ENCODE results near the gene CIITA. TPM values are rescaled to one million over a fixed set of nuclear protein-coding genes. Genes with fewer than 3 reads are reported as not detected.

Gene CIITA
- total and polyA plus RNA-seq, 9 donors, result 0.98 to 3.7 (median 1.5) TPM

- no peaks in the 10 kb centered on the region for H3K27me3 ChIP-seq (ENCODE audit: control insufficient read depth, insufficient read depth, low read length)
- H3K4me1 ChIP-seq (ENCODE audit: control insufficient read depth, insufficient read depth, low read length), result peaks cover 41% of the 10 kb centered on the region
- no peak overlapping the region for H3K27ac ChIP-seq (ENCODE audit: low read length)
- peaks cover 59% of the 10 kb centered on the region for H3K36me3 ChIP-seq (ENCODE audit: control insufficient read depth, insufficient read depth, low read length)
- no peak overlapping the region for H3K4me3 ChIP-seq (ENCODE audit: low read length)
- H3K9me3 ChIP-seq (replicated peaks; ENCODE audit: control insufficient read depth, low read depth, low read length), result no peaks in the 10 kb centered on the region
- 93% methylated on average over 3 of the region's 13 CpGs for WGBS (ENCODE audit: insufficient coverage)
- no peak for DNase-seq
Observed at GRCh38 chr16:10934325-10935107, 57.5 kb downstream of the CIITA start.

- no peak for DNase-seq
- peaks cover 50% of the 10 kb centered on the region for H3K4me1 ChIP-seq (ENCODE audit: control insufficient read depth, insufficient read depth, low read length)
- H3K36me3 ChIP-seq (ENCODE audit: control insufficient read depth, insufficient read depth, low read length), result peaks cover 54% of the 10 kb centered on the region
- 61% methylated on average over 3 of the region's 7 CpGs for WGBS (ENCODE audit: insufficient coverage)
- no peak overlapping the region for H3K4me3 ChIP-seq (ENCODE audit: low read length)
- H3K27me3 ChIP-seq (ENCODE audit: control insufficient read depth, insufficient read depth, low read length), result no peaks in the 10 kb centered on the region
- H3K27ac ChIP-seq (ENCODE audit: low read length), result no peak overlapping the region
- no peaks in the 10 kb centered on the region for H3K9me3 ChIP-seq (replicated peaks; ENCODE audit: control insufficient read depth, low read depth, low read length)
Observed at GRCh38 chr16:10935226-10935915, 58.4 kb downstream of the CIITA start.

- H3K27ac ChIP-seq (ENCODE audit: low read length), result no peak overlapping the region
- H3K36me3 ChIP-seq (ENCODE audit: control insufficient read depth, insufficient read depth, low read length), result peaks cover 53% of the 10 kb centered on the region
- no peak overlapping the region for H3K4me3 ChIP-seq (ENCODE audit: low read length)
- no peaks in the 10 kb centered on the region for H3K9me3 ChIP-seq (replicated peaks; ENCODE audit: control insufficient read depth, low read depth, low read length)
- 100% methylated on average over 2 of the region's 8 CpGs for WGBS (ENCODE audit: insufficient coverage)
- peaks cover 60% of the 10 kb centered on the region for H3K4me1 ChIP-seq (ENCODE audit: control insufficient read depth, insufficient read depth, low read length)
- no peaks in the 10 kb centered on the region for H3K27me3 ChIP-seq (ENCODE audit: control insufficient read depth, insufficient read depth, low read length)
- no peak for DNase-seq
Observed at GRCh38 chr16:10936272-10936984, 59.4 kb downstream of the CIITA start.

- Histone ChIP-seq H3K27ac (ENCODE audit: low read length) (no peak overlapping the region), H3K9me3 (replicated peaks; ENCODE audit: control insufficient read depth, low read depth, low read length) (no peaks in the 10 kb centered on the region), H3K4me1 (ENCODE audit: control insufficient read depth, insufficient read depth, low read length) (peaks cover 61% of the 10 kb centered on the region), H3K4me3 (ENCODE audit: low read length) (no peak overlapping the region), H3K27me3 (ENCODE audit: control insufficient read depth, insufficient read depth, low read length) (no peaks in the 10 kb centered on the region), H3K36me3 (ENCODE audit: control insufficient read depth, insufficient read depth, low read length) (peaks cover 47% of the 10 kb centered on the region)
- DNase-seq, result no peak
- 67% methylated on average over 9 of the region's 11 CpGs for WGBS (ENCODE audit: insufficient coverage)
Observed at GRCh38 chr16:10937068-10937859, 60.3 kb downstream of the CIITA start.

- peaks cover 39% of the 10 kb centered on the region for H3K36me3 ChIP-seq (ENCODE audit: control insufficient read depth, insufficient read depth, low read length)
- H3K4me1 ChIP-seq (ENCODE audit: control insufficient read depth, insufficient read depth, low read length), result peaks cover 66% of the 10 kb centered on the region
- H3K27ac ChIP-seq (ENCODE audit: low read length), result no peak overlapping the region
- H3K27me3 ChIP-seq (ENCODE audit: control insufficient read depth, insufficient read depth, low read length), result no peaks in the 10 kb centered on the region
- WGBS (ENCODE audit: insufficient coverage), result 48% methylated on average over 2 of the region's 7 CpGs
- no peak for DNase-seq
- H3K9me3 ChIP-seq (replicated peaks; ENCODE audit: control insufficient read depth, low read depth, low read length), result no peaks in the 10 kb centered on the region
- H3K4me3 ChIP-seq (ENCODE audit: low read length), result no peak overlapping the region
Observed at GRCh38 chr16:10938321-10938720, 61.3 kb downstream of the CIITA start.

- H3K36me3 ChIP-seq (ENCODE audit: control insufficient read depth, insufficient read depth, low read length), result peaks cover 33% of the 10 kb centered on the region
- no peak overlapping the region for H3K4me3 ChIP-seq (ENCODE audit: low read length)
- no peaks in the 10 kb centered on the region for H3K27me3 ChIP-seq (ENCODE audit: control insufficient read depth, insufficient read depth, low read length)
- 89% methylated on average over 1 of the region's 7 CpGs for WGBS (ENCODE audit: insufficient coverage)
- H3K4me1 ChIP-seq (ENCODE audit: control insufficient read depth, insufficient read depth, low read length), result peaks cover 66% of the 10 kb centered on the region
- peak overlapping the region; percentile 13 for H3K27ac ChIP-seq (ENCODE audit: low read length)
- H3K9me3 ChIP-seq (replicated peaks; ENCODE audit: control insufficient read depth, low read depth, low read length), result no peaks in the 10 kb centered on the region
- no peak for DNase-seq
Observed at GRCh38 chr16:10938796-10939648, 62.0 kb downstream of the CIITA start.

GRCh38 chr16:10939649-10940234 lies 62.7 kb downstream of the CIITA start:
- peak overlapping the region; percentile 10 for H3K4me3 ChIP-seq (ENCODE audit: low read length)
- H3K9me3 ChIP-seq (replicated peaks; ENCODE audit: control insufficient read depth, low read depth, low read length), result no peaks in the 10 kb centered on the region
- DNase-seq, result no peak
- no peak overlapping the region for H3K27ac ChIP-seq (ENCODE audit: low read length)
- WGBS (ENCODE audit: insufficient coverage), result 86% methylated on average over 7 of the region's 7 CpGs
- peaks cover 31% of the 10 kb centered on the region for H3K36me3 ChIP-seq (ENCODE audit: control insufficient read depth, insufficient read depth, low read length)
- H3K27me3 ChIP-seq (ENCODE audit: control insufficient read depth, insufficient read depth, low read length), result no peaks in the 10 kb centered on the region
- H3K4me1 ChIP-seq (ENCODE audit: control insufficient read depth, insufficient read depth, low read length), result peaks cover 61% of the 10 kb centered on the region

GRCh38 chr16:10940501-10941079 lies 63.6 kb downstream of the CIITA start:
- Histone ChIP-seq H3K27me3 (ENCODE audit: control insufficient read depth, insufficient read depth, low read length) (no peaks in the 10 kb centered on the region), H3K27ac (ENCODE audit: low read length) (peak overlapping the region; percentile 56), H3K4me1 (ENCODE audit: control insufficient read depth, insufficient read depth, low read length) (peaks cover 65% of the 10 kb centered on the region), H3K4me3 (ENCODE audit: low read length) (peak overlapping the region; percentile 48), H3K9me3 (replicated peaks; ENCODE audit: control insufficient read depth, low read depth, low read length) (no peaks in the 10 kb centered on the region), H3K36me3 (ENCODE audit: control insufficient read depth, insufficient read depth, low read length) (peaks cover 30% of the 10 kb centered on the region)
- DNase-seq, result peak; percentile 57
- 21% methylated on average over 8 of the region's 8 CpGs for WGBS (ENCODE audit: insufficient coverage)

All from muscle of leg (tissue), 11 donors.